Gastroesophageal sphincter (tissue), 3 donors: Measurements from ENCODE around the gene UIMC1.

Source experiments
- CTCF ChIP-seq, 4 experiments: fragments of 200-600 bp in 2 of 4; fragments of 450-650 bp in 2 of 4; sonication (generic) in 1 of 4; IDR thresholded peaks; one replicate each; pipeline ENCODE4 v1.5.1; 2017 to 2019; ENCODE audit warnings: antibody characterized with exemption in 4 of 4, mild to moderate bottlenecking in 2 of 4, moderate library complexity in 2 of 4
- POLR2A ChIP-seq, 2 donors: fragments of 450-650 bp; IDR thresholded peaks; one replicate each; pipeline ENCODE4 v1.6.1; 2017; ENCODE audit warnings: antibody characterized with exemption in 2 of 2, mild to moderate bottlenecking in 2 of 2, moderate library complexity in 1 of 2

GRCh38 chr5:176879663-176880361, 126.8 kb downstream of the UIMC1 start:
- TF ChIP-seq CTCF (IDR thresholded peaks at IDR 0.05) (no peak), POLR2A (IDR thresholded peaks at IDR 0.05) (no peak)
